Measurements from ENCODE around the gene TENM3.

The TENM3 gene

DNA sequence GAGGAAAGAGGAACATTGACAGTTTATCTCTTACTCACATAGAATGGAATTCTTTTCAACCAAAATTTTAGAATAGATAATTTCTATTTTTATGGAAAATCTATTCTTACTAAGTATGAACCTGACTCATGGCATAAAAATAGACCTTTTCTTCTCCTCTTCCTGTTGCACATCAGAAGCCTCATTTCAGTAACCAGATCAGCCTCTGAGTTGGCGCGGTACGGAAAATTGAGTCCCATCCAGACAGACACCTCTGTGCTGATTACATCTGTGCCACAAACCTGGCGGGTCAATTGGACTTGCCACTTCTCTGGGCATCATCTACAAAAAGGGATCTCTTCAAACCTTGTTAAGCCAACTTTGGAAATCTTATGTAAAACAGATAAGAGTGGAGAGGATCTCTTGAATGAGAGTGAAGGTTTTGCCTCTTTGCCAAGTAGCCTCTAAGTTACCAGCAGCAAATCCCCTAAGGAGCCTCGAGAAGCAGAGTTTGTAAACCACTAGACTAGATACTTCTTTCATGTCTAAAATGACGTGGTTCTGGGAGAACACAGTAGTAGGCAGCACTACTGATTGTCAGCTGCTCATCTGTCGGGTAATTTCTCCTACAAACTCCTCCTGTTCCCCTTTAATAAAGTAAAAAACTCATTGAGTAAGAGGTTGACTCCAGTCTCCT, 37.4 kb downstream of the TENM3 start:
- H3K9ac ChIP-seq (ENCODE audit: low read length in 5 of 5), result no peak overlapping the region
- H3K9me3 ChIP-seq (ENCODE audit: control insufficient read depth in 5 of 5, low read length in 5 of 5), result no peaks in the 10 kb centered on the region
- no peak overlapping the region for H3K27ac ChIP-seq (ENCODE audit: low read depth, low read length)
- no peak overlapping the region for H3K4me3 ChIP-seq (ENCODE audit: low read depth in 1 of 5, low read length in 5 of 5)
- H3K36me3 ChIP-seq (ENCODE audit: control insufficient read depth in 5 of 5, insufficient read depth in 5 of 5, low read length in 5 of 5), result no peaks in the 10 kb centered on the region
- no peaks in the 10 kb centered on the region for H3K27me3 ChIP-seq (ENCODE audit: control insufficient read depth in 5 of 5, insufficient read depth in 4 of 5, low read length in 5 of 5)
- H3K4me1 ChIP-seq (ENCODE audit: control insufficient read depth in 5 of 5, insufficient read depth in 5 of 5, low read length in 5 of 5), result peaks cover 0 to 10% (median 0%) of the 10 kb centered on the region in 5 donors

DNA sequence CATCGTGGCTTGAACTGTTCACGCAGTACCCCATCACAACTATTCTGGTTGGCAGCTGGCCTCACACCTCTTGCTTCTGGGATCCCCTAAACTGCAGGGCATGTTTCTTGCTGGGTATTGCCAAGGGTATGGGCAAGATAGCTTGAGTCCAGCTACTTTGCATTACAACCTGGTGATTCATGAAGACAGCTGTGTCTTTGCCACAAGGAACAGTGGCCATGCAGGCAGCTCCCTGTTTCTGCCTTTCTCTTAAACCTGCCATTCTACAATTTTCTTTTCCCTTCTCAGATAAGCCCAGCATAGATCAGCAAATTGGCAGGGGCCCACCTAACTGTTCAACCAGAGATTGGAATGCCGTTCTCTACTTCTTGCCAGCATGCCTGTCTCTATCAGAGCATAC, 42.8 kb downstream of the TENM3 start:
- Histone ChIP-seq H3K27ac (ENCODE audit: low read depth, low read length) (no peak overlapping the region), H3K4me3 (ENCODE audit: low read depth in 1 of 5, low read length in 5 of 5) (no peak overlapping the region), H3K36me3 (ENCODE audit: control insufficient read depth in 5 of 5, insufficient read depth in 5 of 5, low read length in 5 of 5) (no peaks in the 10 kb centered on the region), H3K27me3 (ENCODE audit: control insufficient read depth in 5 of 5, insufficient read depth in 4 of 5, low read length in 5 of 5) (no peaks in the 10 kb centered on the region), H3K4me1 (ENCODE audit: control insufficient read depth in 5 of 5, insufficient read depth in 5 of 5, low read length in 5 of 5) (peaks cover 0 to 5% (median 0%) of the 10 kb centered on the region in 5 donors), H3K9me3 (ENCODE audit: control insufficient read depth in 5 of 5, low read length in 5 of 5) (peaks cover 0 to 2% (median 0%) of the 10 kb centered on the region in 5 donors), H3K9ac (ENCODE audit: low read length in 5 of 5) (no peak overlapping the region)

DNA sequence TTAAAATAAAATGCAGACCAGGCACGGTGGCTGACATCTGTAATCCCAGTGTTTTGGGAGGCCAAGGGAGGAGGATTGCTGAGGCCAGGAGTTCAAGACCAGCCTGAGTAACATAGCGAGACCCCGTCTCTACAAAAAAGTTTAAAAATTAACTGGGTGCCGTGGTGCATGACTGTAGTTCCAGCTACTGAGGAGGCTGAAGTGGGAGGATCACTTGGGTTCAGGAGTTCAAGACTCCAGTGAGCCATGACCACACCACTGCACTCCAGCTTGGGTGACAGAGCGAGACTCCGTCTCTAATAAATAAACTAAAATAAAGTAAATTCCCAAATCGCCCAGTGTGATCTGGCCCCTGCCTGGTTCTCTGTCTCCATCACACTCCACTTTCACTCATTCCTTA, 43.7 kb downstream of the TENM3 start:
- H3K27me3 ChIP-seq (ENCODE audit: control insufficient read depth in 5 of 5, insufficient read depth in 4 of 5, low read length in 5 of 5), result no peaks in the 10 kb centered on the region
- peaks cover 0 to 5% (median 0%) of the 10 kb centered on the region in 5 donors for H3K4me1 ChIP-seq (ENCODE audit: control insufficient read depth in 5 of 5, insufficient read depth in 5 of 5, low read length in 5 of 5)
- no peak overlapping the region for H3K27ac ChIP-seq (ENCODE audit: low read depth, low read length)
- H3K9me3 ChIP-seq (ENCODE audit: control insufficient read depth in 5 of 5, low read length in 5 of 5), result peaks cover 0 to 2% (median 0%) of the 10 kb centered on the region in 5 donors
- H3K4me3 ChIP-seq (ENCODE audit: low read depth in 1 of 5, low read length in 5 of 5), result no peak overlapping the region
- no peaks in the 10 kb centered on the region for H3K36me3 ChIP-seq (ENCODE audit: control insufficient read depth in 5 of 5, insufficient read depth in 5 of 5, low read length in 5 of 5)
- H3K9ac ChIP-seq (ENCODE audit: low read length in 5 of 5), result no peak overlapping the region

DNA sequence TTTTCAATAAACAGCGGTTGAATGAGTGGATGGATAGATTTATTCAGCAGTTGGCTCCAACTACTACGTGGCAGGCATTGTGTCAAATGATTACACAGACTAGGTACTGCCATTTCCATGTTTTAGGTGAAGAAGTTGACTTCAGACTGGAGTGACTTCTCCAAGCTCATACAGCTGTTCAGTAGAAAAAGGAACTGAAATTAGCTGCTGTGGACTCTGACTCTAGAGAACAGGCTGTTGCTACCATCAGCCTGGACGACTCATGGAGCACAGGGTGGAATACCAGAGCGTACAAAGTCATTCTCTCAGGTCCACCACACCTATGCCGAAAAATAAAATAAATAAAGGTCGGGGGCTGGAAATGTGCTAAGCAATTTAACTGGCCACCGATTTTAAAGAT, 45.3 kb downstream of the TENM3 start:
- H3K36me3 ChIP-seq (ENCODE audit: control insufficient read depth in 5 of 5, insufficient read depth in 5 of 5, low read length in 5 of 5), result no peaks in the 10 kb centered on the region
- H3K9ac ChIP-seq (ENCODE audit: low read length in 5 of 5), result no peak overlapping the region
- H3K27ac ChIP-seq (ENCODE audit: low read depth, low read length), result no peak overlapping the region
- peaks cover 0 to 2% (median 0%) of the 10 kb centered on the region in 5 donors for H3K9me3 ChIP-seq (ENCODE audit: control insufficient read depth in 5 of 5, low read length in 5 of 5)
- peaks cover 0 to 5% (median 0%) of the 10 kb centered on the region in 5 donors for H3K4me1 ChIP-seq (ENCODE audit: control insufficient read depth in 5 of 5, insufficient read depth in 5 of 5, low read length in 5 of 5)
- no peak overlapping the region for H3K4me3 ChIP-seq (ENCODE audit: low read depth in 1 of 5, low read length in 5 of 5)
- no peaks in the 10 kb centered on the region for H3K27me3 ChIP-seq (ENCODE audit: control insufficient read depth in 5 of 5, insufficient read depth in 4 of 5, low read length in 5 of 5)

DNA sequence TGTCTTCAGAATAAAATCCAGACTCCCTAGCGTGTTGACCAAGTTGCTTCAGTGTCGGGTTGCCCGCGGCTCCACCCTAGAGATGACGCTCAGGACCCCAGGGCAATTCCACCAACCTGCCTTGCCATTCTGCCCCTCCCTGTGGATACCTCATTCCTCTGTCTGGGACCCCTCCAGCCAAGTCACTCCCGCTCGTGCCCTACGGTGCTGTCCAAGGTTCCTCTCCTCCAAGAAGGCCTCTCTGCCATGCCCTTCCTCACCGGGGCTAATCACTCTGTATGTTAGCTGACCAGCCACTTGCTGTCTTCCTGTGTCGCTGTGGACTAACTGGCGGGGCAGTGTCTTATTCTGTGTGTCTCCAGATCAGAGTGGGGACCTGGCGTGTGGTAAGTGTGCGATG, 46.6 kb downstream of the TENM3 start:
- Histone ChIP-seq H3K27ac (ENCODE audit: low read depth, low read length) (no peak overlapping the region), H3K4me1 (ENCODE audit: control insufficient read depth in 5 of 5, insufficient read depth in 5 of 5, low read length in 5 of 5) (peaks cover 0 to 5% (median 0%) of the 10 kb centered on the region in 5 donors), H3K4me3 (ENCODE audit: low read depth in 1 of 5, low read length in 5 of 5) (no peak overlapping the region), H3K27me3 (ENCODE audit: control insufficient read depth in 5 of 5, insufficient read depth in 4 of 5, low read length in 5 of 5) (no peaks in the 10 kb centered on the region), H3K9ac (ENCODE audit: low read length in 5 of 5) (no peak overlapping the region), H3K36me3 (ENCODE audit: control insufficient read depth in 5 of 5, insufficient read depth in 5 of 5, low read length in 5 of 5) (no peaks in the 10 kb centered on the region), H3K9me3 (ENCODE audit: control insufficient read depth in 5 of 5, low read length in 5 of 5) (peaks cover 0 to 2% (median 0%) of the 10 kb centered on the region in 5 donors)

DNA sequence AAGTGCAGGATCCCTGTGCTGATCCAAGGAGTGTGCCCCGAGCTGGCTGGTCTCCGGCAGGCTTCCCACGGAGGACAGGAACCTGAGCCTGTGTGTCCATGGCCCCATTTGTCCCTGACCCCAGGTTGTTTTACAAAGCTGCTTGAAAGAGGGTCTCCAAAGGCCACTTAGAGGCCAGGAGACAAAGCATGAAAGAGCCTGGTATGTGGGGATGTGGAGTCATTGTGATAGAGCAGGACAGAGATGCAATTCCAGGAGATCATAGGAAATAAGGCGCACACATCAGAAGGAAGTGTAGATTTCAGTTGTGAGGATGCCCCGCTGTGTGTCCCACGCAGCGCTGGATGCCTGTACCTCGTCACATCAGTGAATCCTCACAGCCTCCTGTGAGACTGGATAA, 48.0 kb downstream of the TENM3 start:
- no peak overlapping the region for H3K4me3 ChIP-seq (ENCODE audit: low read depth in 1 of 5, low read length in 5 of 5)
- H3K27me3 ChIP-seq (ENCODE audit: control insufficient read depth in 5 of 5, insufficient read depth in 4 of 5, low read length in 5 of 5), result no peaks in the 10 kb centered on the region
- H3K36me3 ChIP-seq (ENCODE audit: control insufficient read depth in 5 of 5, insufficient read depth in 5 of 5, low read length in 5 of 5), result no peaks in the 10 kb centered on the region
- no peak overlapping the region for H3K9ac ChIP-seq (ENCODE audit: low read length in 5 of 5)
- H3K27ac ChIP-seq (ENCODE audit: low read depth, low read length), result no peak overlapping the region
- H3K4me1 ChIP-seq (ENCODE audit: control insufficient read depth in 5 of 5, insufficient read depth in 5 of 5, low read length in 5 of 5), result no peaks in the 10 kb centered on the region
- H3K9me3 ChIP-seq (ENCODE audit: control insufficient read depth in 5 of 5, low read length in 5 of 5), result peaks cover 0 to 2% (median 0%) of the 10 kb centered on the region in 5 donors

DNA sequence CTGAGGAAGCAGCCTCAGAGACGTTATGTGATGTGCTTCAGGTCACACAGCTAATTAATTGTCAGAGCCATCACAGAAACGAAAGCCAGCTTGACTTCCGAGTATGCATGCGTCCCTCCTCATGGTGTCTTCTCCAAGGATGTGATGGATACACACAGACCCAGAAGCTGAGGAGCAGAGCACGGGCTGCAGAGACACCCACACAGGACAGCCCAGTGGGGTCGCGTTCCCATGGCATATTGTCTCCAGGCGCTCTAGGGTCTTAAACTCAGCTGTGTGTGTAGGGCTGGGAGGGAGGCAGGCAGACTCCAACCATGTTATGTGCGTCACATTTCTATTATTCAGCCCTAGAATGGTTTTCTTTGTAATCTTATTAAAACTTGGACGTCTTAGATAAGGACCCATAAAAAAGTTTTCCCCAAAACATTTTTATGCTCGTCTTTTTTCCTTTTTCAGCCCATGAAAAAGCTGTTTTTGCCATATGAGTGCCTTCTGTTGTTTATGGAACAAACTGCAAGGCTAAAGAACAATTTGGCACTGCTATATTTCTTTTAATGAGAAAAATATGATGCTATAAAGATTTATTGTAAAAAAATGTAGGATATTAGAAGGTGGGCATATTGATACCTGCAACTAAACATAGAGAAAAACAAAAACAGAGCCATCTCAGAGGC, 48.5 kb downstream of the TENM3 start:
- Histone ChIP-seq H3K4me1 (ENCODE audit: control insufficient read depth in 5 of 5, insufficient read depth in 5 of 5, low read length in 5 of 5) (no peaks in the 10 kb centered on the region), H3K36me3 (ENCODE audit: control insufficient read depth in 5 of 5, insufficient read depth in 5 of 5, low read length in 5 of 5) (no peaks in the 10 kb centered on the region)

DNA sequence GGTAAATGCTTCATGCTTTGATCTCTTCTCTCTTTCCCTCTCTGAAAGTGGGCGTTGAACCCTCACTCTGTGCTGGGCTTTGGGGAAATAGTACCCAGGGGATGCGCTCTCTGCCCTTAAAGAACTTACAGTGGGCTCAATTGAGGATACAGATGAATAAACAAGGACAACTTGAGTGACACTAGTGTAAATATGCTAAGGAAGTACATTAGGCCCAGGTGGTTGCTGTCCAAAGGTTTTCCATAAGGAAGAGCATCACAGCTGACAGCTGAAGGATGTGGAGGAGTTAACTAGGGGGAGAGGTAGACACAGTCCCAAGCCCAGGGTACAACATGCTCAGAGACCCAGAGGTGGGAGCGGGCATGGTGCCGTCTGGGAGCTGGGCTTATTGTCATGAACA, 49.4 kb downstream of the TENM3 start:
- Histone ChIP-seq H3K9ac (ENCODE audit: low read length in 5 of 5) (no peak overlapping the region), H3K27me3 (ENCODE audit: control insufficient read depth in 5 of 5, insufficient read depth in 4 of 5, low read length in 5 of 5) (no peaks in the 10 kb centered on the region), H3K27ac (ENCODE audit: low read depth, low read length) (no peak overlapping the region), H3K4me3 (ENCODE audit: low read depth in 1 of 5, low read length in 5 of 5) (no peak overlapping the region), H3K36me3 (ENCODE audit: control insufficient read depth in 5 of 5, insufficient read depth in 5 of 5, low read length in 5 of 5) (no peaks in the 10 kb centered on the region), H3K4me1 (ENCODE audit: control insufficient read depth in 5 of 5, insufficient read depth in 5 of 5, low read length in 5 of 5) (no peaks in the 10 kb centered on the region), H3K9me3 (ENCODE audit: control insufficient read depth in 5 of 5, low read length in 5 of 5) (peaks cover 0 to 2% (median 0%) of the 10 kb centered on the region in 5 donors)

More for the DNA sequence above, 48.5 kb downstream of the TENM3 start:
- Histone ChIP-seq H3K9ac (ENCODE audit: low read length in 5 of 5) (no peak overlapping the region), H3K27me3 (ENCODE audit: control insufficient read depth in 5 of 5, insufficient read depth in 4 of 5, low read length in 5 of 5) (no peaks in the 10 kb centered on the region), H3K27ac (ENCODE audit: low read depth, low read length) (no peak overlapping the region), H3K9me3 (ENCODE audit: control insufficient read depth in 5 of 5, low read length in 5 of 5) (peaks cover 0 to 2% (median 0%) of the 10 kb centered on the region in 5 donors), H3K4me3 (ENCODE audit: low read depth in 1 of 5, low read length in 5 of 5) (no peak overlapping the region)

DNA sequence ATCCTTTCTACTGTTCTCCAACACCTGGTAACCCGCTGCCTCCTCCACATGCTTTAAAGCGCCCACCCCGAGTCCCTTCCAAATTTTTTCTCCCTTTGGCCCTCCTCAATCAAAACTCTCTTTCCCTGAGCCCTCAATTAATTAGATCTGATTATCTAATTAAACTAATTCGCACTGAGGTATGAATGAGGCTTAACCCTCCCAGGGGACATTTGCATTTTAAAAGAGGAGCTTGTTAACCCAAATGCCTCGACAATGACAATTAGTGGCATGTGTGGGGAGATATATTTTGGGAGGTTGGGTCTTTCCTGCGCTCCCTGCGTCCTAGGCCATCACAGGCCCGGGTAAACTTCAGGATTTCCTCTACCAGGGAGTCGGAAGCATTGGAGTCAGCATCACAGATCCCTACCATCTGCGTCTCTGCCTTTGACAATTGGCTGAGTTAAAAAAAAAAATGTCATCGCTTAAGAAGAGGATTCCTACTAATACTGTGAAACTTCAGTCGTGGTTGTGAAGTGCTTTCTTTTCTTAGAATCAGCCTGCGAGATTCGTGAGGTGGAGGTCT, 50.6 kb downstream of the TENM3 start:
- Histone ChIP-seq H3K9ac (ENCODE audit: low read length in 5 of 5) (no peak overlapping the region), H3K27me3 (ENCODE audit: control insufficient read depth in 5 of 5, insufficient read depth in 4 of 5, low read length in 5 of 5) (no peaks in the 10 kb centered on the region), H3K36me3 (ENCODE audit: control insufficient read depth in 5 of 5, insufficient read depth in 5 of 5, low read length in 5 of 5) (no peaks in the 10 kb centered on the region), H3K4me1 (ENCODE audit: control insufficient read depth in 5 of 5, insufficient read depth in 5 of 5, low read length in 5 of 5) (no peaks in the 10 kb centered on the region), H3K9me3 (ENCODE audit: control insufficient read depth in 5 of 5, low read length in 5 of 5) (peaks cover 0 to 2% (median 0%) of the 10 kb centered on the region in 5 donors), H3K4me3 (ENCODE audit: low read depth in 1 of 5, low read length in 5 of 5) (no peak overlapping the region), H3K27ac (ENCODE audit: low read depth, low read length) (no peak overlapping the region)

DNA sequence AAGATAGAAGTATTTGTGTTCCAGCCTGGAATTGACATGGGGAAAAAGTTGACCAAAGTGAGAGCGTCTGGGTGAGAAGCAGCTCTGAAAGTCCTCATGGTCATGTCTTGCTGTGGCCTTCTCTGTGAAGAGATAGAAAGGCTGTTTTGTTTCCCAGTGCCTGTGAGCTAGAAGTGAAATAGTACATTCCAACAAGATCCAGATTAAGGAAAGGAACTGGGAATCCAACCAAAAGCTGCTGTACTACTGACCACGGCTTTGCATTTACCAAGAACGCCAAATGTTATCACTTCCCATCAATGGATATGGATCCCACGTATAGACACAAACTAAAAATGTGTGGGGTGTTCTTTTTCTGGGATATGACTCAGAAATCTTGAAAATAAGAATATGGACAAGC, 51.2 kb downstream of the TENM3 start:
- H3K27ac ChIP-seq (ENCODE audit: low read depth, low read length), result no peak overlapping the region
- H3K4me1 ChIP-seq (ENCODE audit: control insufficient read depth in 5 of 5, insufficient read depth in 5 of 5, low read length in 5 of 5), result no peaks in the 10 kb centered on the region
- no peaks in the 10 kb centered on the region for H3K36me3 ChIP-seq (ENCODE audit: control insufficient read depth in 5 of 5, insufficient read depth in 5 of 5, low read length in 5 of 5)
- no peaks in the 10 kb centered on the region for H3K27me3 ChIP-seq (ENCODE audit: control insufficient read depth in 5 of 5, insufficient read depth in 4 of 5, low read length in 5 of 5)
- H3K9ac ChIP-seq (ENCODE audit: low read length in 5 of 5), result no peak overlapping the region
- peaks cover 0 to 2% (median 0%) of the 10 kb centered on the region in 5 donors for H3K9me3 ChIP-seq (ENCODE audit: control insufficient read depth in 5 of 5, low read length in 5 of 5)
- H3K4me3 ChIP-seq (ENCODE audit: low read depth in 1 of 5, low read length in 5 of 5), result no peak overlapping the region
